ENCODE data around the gene OPALIN.
A peak's percentile ranks its signal among the peaks of the same experiment; 100 is the strongest.

Gene OPALIN

GRCh38 chr10:96374004-96374403, 15.2 kb upstream of the OPALIN start:
- no peak for DNase-seq (ENCODE audit: low read depth)

GRCh38 chr10:96371356-96371755, 12.6 kb upstream of the OPALIN start:
- no peak for DNase-seq (ENCODE audit: low read depth)

- no peak for DNase-seq (ENCODE audit: low read depth)
Observed at GRCh38 chr10:96370584-96371157, 11.9 kb upstream of the OPALIN start.

GRCh38 chr10:96369890-96370583, 11.2 kb upstream of the OPALIN start:
- no peak for DNase-seq (ENCODE audit: low read depth)

GRCh38 chr10:96368971-96369370, 10.2 kb upstream of the OPALIN start:
- DNase-seq (ENCODE audit: low read depth), result no peak

GRCh38 chr10:96367470-96367869, 8.7 kb upstream of the OPALIN start:
- DNase-seq (ENCODE audit: low read depth), result no peak

- DNase-seq (ENCODE audit: low read depth), result no peak
Observed at GRCh38 chr10:96366508-96366907, 7.7 kb upstream of the OPALIN start.

- no peak for DNase-seq (ENCODE audit: low read depth)
Observed at GRCh38 chr10:96365571-96365970, 6.8 kb upstream of the OPALIN start.

GRCh38 chr10:96360766-96361165, 2.0 kb upstream of the OPALIN start:
- no peak for DNase-seq (ENCODE audit: low read depth)

GRCh38 chr10:96360331-96360730, 1.5 kb upstream of the OPALIN start:
- DNase-seq (ENCODE audit: low read depth), result no peak

GRCh38 chr10:96359616-96360015, 814 bp upstream of the OPALIN start:
- DNase-seq (ENCODE audit: low read depth), result no peak

GRCh38 chr10:96357038-96357620, 1.7 kb downstream of the OPALIN start:
- no peak for DNase-seq (ENCODE audit: low read depth)

- no peak for DNase-seq (ENCODE audit: low read depth)
Observed at GRCh38 chr10:96352582-96352981, 6.2 kb downstream of the OPALIN start.

GRCh38 chr10:96352027-96352426, 6.8 kb downstream of the OPALIN start:
- DNase-seq (ENCODE audit: low read depth), result no peak

- no peak for DNase-seq (ENCODE audit: low read depth)
Observed at GRCh38 chr10:96346295-96346694, 12.5 kb downstream of the OPALIN start.

- no peak for DNase-seq (ENCODE audit: low read depth)
Observed at GRCh38 chr10:96345222-96345621, 13.6 kb downstream of the OPALIN start.

GRCh38 chr10:96344178-96344577, 14.6 kb downstream of the OPALIN start:
- DNase-seq (ENCODE audit: low read depth), result no peak

GRCh38 chr10:96342402-96342801, 16.4 kb downstream of the OPALIN start:
- DNase-seq (ENCODE audit: low read depth), result no peak

- DNase-seq (ENCODE audit: low read depth), result no peak
Observed at GRCh38 chr10:96341219-96342182, 17.3 kb downstream of the OPALIN start.

- peak; percentile 26 for DNase-seq (ENCODE audit: low read depth)
Observed at GRCh38 chr10:96339956-96340904, 18.6 kb downstream of the OPALIN start.

GRCh38 chr10:96339383-96339782, 19.4 kb downstream of the OPALIN start:
- DNase-seq (ENCODE audit: low read depth), result no peak

Measured in GM04504 (cell line).